Type B pancreatic cell (in vitro differentiated cells): Measurements from ENCODE around the gene FREM2. TPM values are rescaled to one million over a fixed set of nuclear protein-coding genes. Genes with fewer than 3 reads are reported as not detected.

Source experiments
- DNase-seq: peaks from one replicate; pipeline ENCODE4 v3.0.0; 2021; ENCODE audit warnings: mixed read lengths; ENCODE audit not compliant: unreplicated experiment; ENCODE audit errors: extremely low spot score
- H3K27ac Mint-ChIP-seq: 2 replicates; pipeline ENCODE4 v1.8.0; 2021; ENCODE audit warnings: mild to moderate bottlenecking, mixed read lengths
- H3K27me3 Mint-ChIP-seq: 2 replicates; pipeline ENCODE4 v1.8.0; 2021; ENCODE audit warnings: mixed read lengths
- H3K36me3 Mint-ChIP-seq: 2 replicates; pipeline ENCODE4 v1.8.0; 2021; ENCODE audit warnings: mixed read lengths
- H3K4me1 Mint-ChIP-seq: one replicate; pipeline ENCODE4 v1.8.0; 2021; ENCODE audit warnings: mixed read lengths; ENCODE audit not compliant: unreplicated experiment
- H3K4me3 Mint-ChIP-seq: 2 replicates; pipeline ENCODE4 v1.8.0; 2021; ENCODE audit warnings: mild to moderate bottlenecking, mixed read lengths
- H3K9me3 Mint-ChIP-seq: 2 replicates; pipeline ENCODE4 v1.8.0; 2021; ENCODE audit warnings: mixed read lengths
- total RNA-seq: library from RNA; stranded (reverse); gene quantifications from 2 replicates; pipeline ENCODE4 v1.2.1, GENCODE V29; 2021; ENCODE audit warnings: low replicate concordance
- TF ChIP-seq, protein P1 (sequence below): fragments of 200-600 bp; sonication (generic); conservative IDR thresholded peaks from 2 replicates; pipeline ENCODE4 v1.5.0; 2021; ENCODE audit warnings: antibody characterized with exemption, mild to moderate bottlenecking

The FREM2 gene
- total RNA-seq, 1 donor from 2014 or later: 42.8 TPM

DNA sequence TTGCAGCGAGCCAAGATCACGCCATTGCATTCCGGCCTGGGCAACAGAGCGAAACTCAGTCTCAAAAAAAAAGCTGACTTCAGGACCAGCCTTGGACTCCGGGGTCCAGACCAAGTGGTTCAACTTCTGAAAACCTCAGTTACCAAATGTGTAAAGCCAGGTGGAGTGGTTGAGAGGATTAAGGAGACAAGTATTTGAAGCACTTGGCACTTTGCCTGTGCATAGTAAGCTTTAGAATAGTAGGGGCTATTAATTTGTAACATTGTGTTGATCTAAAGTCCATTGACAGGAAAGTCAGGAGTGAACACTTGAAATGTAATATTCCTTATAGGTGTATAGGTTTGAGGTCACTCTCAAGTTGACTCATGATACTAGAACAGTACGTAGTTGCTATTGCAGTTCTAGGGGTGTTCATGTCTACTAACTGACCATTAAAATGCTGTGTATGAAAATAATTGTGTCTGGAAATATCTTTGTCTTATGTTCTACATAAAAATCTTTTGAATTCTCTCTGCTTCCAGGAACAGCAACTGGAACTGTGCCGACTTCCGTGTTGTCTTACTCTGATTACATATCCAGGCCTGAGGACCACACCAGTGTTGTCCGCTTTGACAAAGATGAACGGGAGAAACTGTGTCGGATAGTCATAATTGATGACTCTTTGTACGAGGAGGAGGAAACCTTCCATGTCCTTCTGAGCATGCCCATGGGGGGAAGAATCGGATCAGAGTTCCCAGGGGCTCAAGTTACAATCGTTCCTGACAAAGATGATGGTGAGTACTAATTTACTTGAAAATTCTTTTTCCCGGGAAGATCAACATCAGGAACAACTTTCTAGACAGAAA, 97.4 kb downstream of the FREM2 start:
- peaks cover 13% of the 10 kb centered on the region for H3K4me1 Mint-ChIP-seq
- TF ChIP-seq, protein P1, sequence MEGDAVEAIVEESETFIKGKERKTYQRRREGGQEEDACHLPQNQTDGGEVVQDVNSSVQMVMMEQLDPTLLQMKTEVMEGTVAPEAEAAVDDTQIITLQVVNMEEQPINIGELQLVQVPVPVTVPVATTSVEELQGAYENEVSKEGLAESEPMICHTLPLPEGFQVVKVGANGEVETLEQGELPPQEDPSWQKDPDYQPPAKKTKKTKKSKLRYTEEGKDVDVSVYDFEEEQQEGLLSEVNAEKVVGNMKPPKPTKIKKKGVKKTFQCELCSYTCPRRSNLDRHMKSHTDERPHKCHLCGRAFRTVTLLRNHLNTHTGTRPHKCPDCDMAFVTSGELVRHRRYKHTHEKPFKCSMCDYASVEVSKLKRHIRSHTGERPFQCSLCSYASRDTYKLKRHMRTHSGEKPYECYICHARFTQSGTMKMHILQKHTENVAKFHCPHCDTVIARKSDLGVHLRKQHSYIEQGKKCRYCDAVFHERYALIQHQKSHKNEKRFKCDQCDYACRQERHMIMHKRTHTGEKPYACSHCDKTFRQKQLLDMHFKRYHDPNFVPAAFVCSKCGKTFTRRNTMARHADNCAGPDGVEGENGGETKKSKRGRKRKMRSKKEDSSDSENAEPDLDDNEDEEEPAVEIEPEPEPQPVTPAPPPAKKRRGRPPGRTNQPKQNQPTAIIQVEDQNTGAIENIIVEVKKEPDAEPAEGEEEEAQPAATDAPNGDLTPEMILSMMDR: no peak
- peak overlapping the region; percentile 29 for H3K27ac Mint-ChIP-seq
- peak overlapping the region; percentile 69 for H3K4me3 Mint-ChIP-seq
- no peaks in the 10 kb centered on the region for H3K9me3 Mint-ChIP-seq
- DNase-seq: no peak
- no peaks in the 10 kb centered on the region for H3K27me3 Mint-ChIP-seq
- peaks cover 25% of the 10 kb centered on the region for H3K36me3 Mint-ChIP-seq

DNA sequence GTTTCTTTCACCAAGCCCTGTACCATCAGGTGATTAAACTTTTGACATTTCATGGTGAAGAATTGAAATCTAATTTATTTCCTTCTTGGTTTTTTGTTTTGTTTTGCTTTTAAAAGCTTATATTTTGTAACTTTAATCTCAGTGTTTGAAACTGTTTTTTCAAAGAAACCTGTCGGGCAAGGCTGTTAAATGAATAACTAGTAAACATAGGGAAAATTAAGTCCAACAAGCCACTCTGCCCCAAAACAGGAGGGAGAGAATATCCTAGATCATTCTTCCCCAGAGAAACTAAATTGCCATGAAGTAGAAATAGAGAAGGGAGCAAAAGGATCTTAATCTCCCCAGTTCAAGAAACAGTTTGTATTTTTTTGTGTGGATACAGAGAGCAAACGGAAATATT, 98.2 kb downstream of the FREM2 start:
- TF ChIP-seq, protein P1: no peak
- Mint-ChIP-seq H3K27ac (peak overlapping the region; percentile 29), H3K36me3 (peaks cover 19% of the 10 kb centered on the region), H3K9me3 (no peaks in the 10 kb centered on the region), H3K27me3 (no peaks in the 10 kb centered on the region), H3K4me1 (peaks cover 13% of the 10 kb centered on the region), H3K4me3 (peak overlapping the region; percentile 42)
- no peak for DNase-seq

DNA sequence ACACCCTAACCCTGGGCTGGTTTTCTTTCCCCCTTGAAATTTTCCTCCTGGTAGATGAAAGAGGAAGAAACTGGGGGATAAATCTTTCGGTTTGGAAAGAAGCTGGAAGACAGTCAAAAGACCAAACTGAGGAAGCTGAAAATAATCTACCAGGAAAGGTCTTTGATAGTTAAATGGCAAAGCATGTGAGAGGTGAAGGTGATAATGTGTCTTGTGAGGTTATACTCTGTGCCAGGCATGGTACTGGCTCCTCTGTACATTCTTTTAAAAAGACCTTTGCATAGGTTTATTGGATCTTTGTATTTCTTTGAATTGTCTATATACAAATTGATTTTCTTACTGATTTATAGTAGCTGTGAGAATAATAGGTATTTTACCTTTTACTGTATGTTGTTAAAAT, 98.6 kb downstream of the FREM2 start:
- Mint-ChIP-seq H3K4me3 (no peak overlapping the region), H3K27ac (peak overlapping the region; percentile 29), H3K4me1 (peaks cover 13% of the 10 kb centered on the region), H3K27me3 (no peaks in the 10 kb centered on the region), H3K9me3 (no peaks in the 10 kb centered on the region), H3K36me3 (peaks cover 15% of the 10 kb centered on the region)
- TF ChIP-seq, protein P1: no peak
- no peak for DNase-seq

DNA sequence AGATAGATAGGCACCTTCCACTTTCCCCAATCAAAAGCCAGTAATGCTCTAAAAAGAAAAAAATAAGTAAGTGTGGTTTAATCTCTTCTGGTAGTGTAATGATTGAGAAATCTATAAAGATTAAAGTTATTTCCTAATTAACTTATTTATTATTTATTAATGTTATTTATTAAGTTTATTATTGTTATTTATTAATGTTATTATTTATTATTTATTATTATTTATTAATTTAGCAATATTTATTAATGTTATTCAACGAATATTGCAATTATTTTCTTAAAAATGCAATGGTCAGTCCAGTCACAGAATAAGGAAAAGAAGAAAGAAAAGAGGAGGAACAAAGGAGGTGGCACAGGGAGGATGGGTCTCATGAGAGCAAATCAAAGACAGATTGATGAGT, 100.7 kb downstream of the FREM2 start:
- Mint-ChIP-seq H3K27me3 (no peaks in the 10 kb centered on the region), H3K4me3 (no peak overlapping the region), H3K36me3 (peaks cover 7% of the 10 kb centered on the region), H3K27ac (no peak overlapping the region), H3K4me1 (peaks cover 13% of the 10 kb centered on the region), H3K9me3 (no peaks in the 10 kb centered on the region)
- no peak for DNase-seq
- TF ChIP-seq, protein P1: no peak

DNA sequence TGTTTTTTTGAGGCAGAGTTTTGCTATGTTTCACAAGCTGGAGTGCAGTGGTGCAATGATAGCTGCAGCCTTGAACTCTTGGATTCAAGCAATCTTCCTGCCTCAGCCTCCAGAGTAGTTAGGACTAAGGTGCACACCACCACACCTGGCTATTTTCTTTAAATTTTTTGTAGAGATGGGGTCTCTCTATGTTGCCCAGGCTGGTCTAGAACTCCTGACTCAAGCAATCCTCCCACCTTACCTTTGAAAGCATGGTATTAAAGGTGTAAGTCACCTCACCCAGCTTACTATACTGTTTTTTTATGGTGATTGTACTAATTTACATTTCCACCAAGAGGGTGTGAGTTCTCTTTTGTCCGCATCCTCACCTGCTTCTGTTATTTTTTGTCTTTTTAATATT, 110.0 kb downstream of the FREM2 start:
- H3K4me3 Mint-ChIP-seq: no peak overlapping the region
- no peak overlapping the region for H3K27ac Mint-ChIP-seq
- H3K4me1 Mint-ChIP-seq: no peaks in the 10 kb centered on the region
- H3K36me3 Mint-ChIP-seq: peaks cover 7% of the 10 kb centered on the region
- no peaks in the 10 kb centered on the region for H3K9me3 Mint-ChIP-seq
- DNase-seq: no peak
- no peaks in the 10 kb centered on the region for H3K27me3 Mint-ChIP-seq
- TF ChIP-seq, protein P1: no peak
